Measurements from ENCODE around the gene SULT2B1. TPM values are rescaled to one million over a fixed set of nuclear protein-coding genes. Genes with fewer than 3 reads are reported as not detected.

SULT2B1 gene
- total RNA-seq, 2 donors from 2014 or later: not detected

- TF ChIP-seq CTCF (IDR thresholded peaks at IDR 0.05): no peak
- ATAC-seq (ENCODE audit: insufficient number of reproducible peaks, low FRiP score, low read depth) (peak; percentile 61), DNase-seq (ENCODE audit: low spot score) (peak; percentile 99)
- H3K4me3 ChIP-seq: peak overlapping the region; percentile 90
- H3K9me3 ChIP-seq: no peaks in the 10 kb centered on the region
- no peaks in the 10 kb centered on the region for H3K27me3 ChIP-seq (replicated peaks; ENCODE audit: insufficient read depth)
- peak overlapping the region; percentile 97 to 98 for H3K27ac ChIP-seq
- peaks cover 26 to 45% of the 10 kb centered on the region in 2 donors for H3K4me1 ChIP-seq (ENCODE audit: control insufficient read depth in 1 of 2, low read depth in 2 of 2)
- no peaks in the 10 kb centered on the region for H3K36me3 ChIP-seq
Observed at GRCh38 chr19:48637449-48637947, 85.5 kb downstream of the SULT2B1 start.

- Histone ChIP-seq H3K4me3 (peak overlapping the region; percentile 90), H3K4me1 (ENCODE audit: control insufficient read depth in 1 of 2, low read depth in 2 of 2) (peaks cover 26 to 40% of the 10 kb centered on the region in 2 donors), H3K27ac (peak overlapping the region; percentile 97 to 98), H3K36me3 (no peaks in the 10 kb centered on the region), H3K27me3 (replicated peaks; ENCODE audit: insufficient read depth) (no peaks in the 10 kb centered on the region), H3K9me3 (no peaks in the 10 kb centered on the region)
- peak; percentile 76 for ATAC-seq (ENCODE audit: insufficient number of reproducible peaks, low FRiP score, low read depth)
- no peak for DNase-seq (ENCODE audit: low spot score)
- TF ChIP-seq CTCF (IDR thresholded peaks at IDR 0.05): no peak
Observed at GRCh38 chr19:48637948-48638830, 86.2 kb downstream of the SULT2B1 start.

- no peaks in the 10 kb centered on the region for H3K27me3 ChIP-seq (replicated peaks; ENCODE audit: insufficient read depth)
- H3K4me3 ChIP-seq: peak overlapping the region; percentile 90
- H3K36me3 ChIP-seq: no peaks in the 10 kb centered on the region
- H3K4me1 ChIP-seq (ENCODE audit: control insufficient read depth in 1 of 2, low read depth in 2 of 2): peaks cover 19 to 33% of the 10 kb centered on the region in 2 donors
- H3K27ac ChIP-seq: peak overlapping the region; percentile 97 to 98
- no peak for TF ChIP-seq CTCF (IDR thresholded peaks at IDR 0.05)
- no peak for ATAC-seq (ENCODE audit: insufficient number of reproducible peaks, low FRiP score, low read depth)
- DNase-seq (ENCODE audit: low spot score): no peak
- H3K9me3 ChIP-seq: no peaks in the 10 kb centered on the region
Observed at GRCh38 chr19:48638831-48639381, 86.9 kb downstream of the SULT2B1 start.

- H3K9me3 ChIP-seq: no peaks in the 10 kb centered on the region
- no peak overlapping the region for H3K27ac ChIP-seq
- H3K36me3 ChIP-seq: no peaks in the 10 kb centered on the region
- H3K4me1 ChIP-seq (ENCODE audit: control insufficient read depth in 1 of 2, low read depth in 2 of 2): peaks cover 13 to 32% of the 10 kb centered on the region in 2 donors
- ATAC-seq (ENCODE audit: insufficient number of reproducible peaks, low FRiP score, low read depth) (no peak), DNase-seq (ENCODE audit: low spot score) (no peak)
- TF ChIP-seq CTCF (IDR thresholded peaks at IDR 0.05): no peak
- H3K4me3 ChIP-seq: no peak overlapping the region
- no peaks in the 10 kb centered on the region for H3K27me3 ChIP-seq (replicated peaks; ENCODE audit: insufficient read depth)
Observed at GRCh38 chr19:48639483-48640375, 87.8 kb downstream of the SULT2B1 start.
